Loucy (cell line): ENCODE data around the gene NPC1.

Experiments
- H2AFZ ChIP-seq: fragments of 200-600 bp; sonication (generic); 2 replicates; pipeline ENCODE4 v1.6.0; 2016; ENCODE audit warnings: antibody characterized with exemption, mild to moderate bottlenecking, low read length, moderate library complexity
- H3F3A ChIP-seq: fragments of 200-600 bp; 2 replicates; pipeline ENCODE4 v1.6.0; 2016; ENCODE audit warnings: antibody characterized with exemption, low read depth, mild to moderate bottlenecking
- H3K27me3 ChIP-seq: fragments of 200-600 bp; sonication (generic); 2 replicates; pipeline ENCODE4 v1.6.1; 2014; ENCODE audit warnings: low read length, mild to moderate bottlenecking; ENCODE audit not compliant: insufficient read depth, poor library complexity, severe bottlenecking
- H3K36me3 ChIP-seq: fragments of 200-600 bp; sonication (generic); 2 replicates; pipeline ENCODE4 v1.6.1; 2016; ENCODE audit warnings: low read length; ENCODE audit not compliant: insufficient read depth
- H3K4me1 ChIP-seq: fragments of 200-600 bp; sonication (generic); 2 replicates; pipeline ENCODE4 v1.5.1; 2014; ENCODE audit warnings: low read length, mild to moderate bottlenecking; ENCODE audit not compliant: insufficient read depth, poor library complexity, severe bottlenecking
- H3K4me2 ChIP-seq: fragments of 200-600 bp; sonication (generic); 2 replicates; pipeline ENCODE4 v1.6.0; 2014; ENCODE audit warnings: antibody characterized with exemption, low read length, low read depth, mild to moderate bottlenecking; ENCODE audit not compliant: poor library complexity, severe bottlenecking
- H3K4me3 ChIP-seq: fragments of 200-600 bp; sonication (generic); 2 replicates; pipeline ENCODE4 v1.5.1; 2014; ENCODE audit warnings: low read length, mild to moderate bottlenecking, mixed read lengths; ENCODE audit not compliant: poor library complexity, severe bottlenecking
- H3K79me2 ChIP-seq: fragments of 200-600 bp; sonication (generic); 2 replicates; pipeline ENCODE4 v1.6.1; 2014; ENCODE audit warnings: low read length; ENCODE audit not compliant: insufficient read depth
- H3K9ac ChIP-seq: fragments of 200-600 bp; sonication (generic); 2 replicates; pipeline ENCODE4 v1.6.0; 2014; ENCODE audit warnings: mild to moderate bottlenecking, low read depth, low read length, moderate library complexity; ENCODE audit not compliant: poor library complexity, severe bottlenecking
- H3K9me2 ChIP-seq: fragments of 200-600 bp; sonication (generic); replicated peaks from 2 replicates; pipeline ENCODE4 v1.6.1; 2016; ENCODE audit warnings: low read depth, low read length, mixed read lengths
- H3K9me3 ChIP-seq: fragments of 200-600 bp; sonication (generic); 2 replicates; pipeline ENCODE4 v1.6.1; 2014; ENCODE audit warnings: mild to moderate bottlenecking, antibody characterized with exemption, low read length, low read depth; ENCODE audit not compliant: insufficient read depth
- H4K20me1 ChIP-seq: fragments of 200-600 bp; sonication (generic); 2 replicates; pipeline ENCODE4 v1.6.0; 2014; ENCODE audit warnings: antibody characterized with exemption, low read length, mild to moderate bottlenecking; ENCODE audit not compliant: insufficient read depth, poor library complexity, severe bottlenecking
- CTCF ChIP-seq: fragments of 200-600 bp; sonication (generic); conservative IDR thresholded peaks from 2 replicates; pipeline ENCODE4 v1.5.1; 2014; ENCODE audit warnings: mild to moderate bottlenecking, antibody characterized with exemption, low read length
- EZH2phosphoT487 ChIP-seq: fragments of 200-600 bp; IDR thresholded peaks from 2 replicates; pipeline ENCODE4 v1.6.1; 2018; ENCODE audit warnings: antibody characterized with exemption, mild to moderate bottlenecking, moderate library complexity, borderline replicate concordance

Gene NPC1

GRCh38 chr18:23612434-23613090 lies 26.3 kb upstream of the NPC1 start:
- H3K4me3 ChIP-seq: no peak overlapping the region
- no peak overlapping the region for H3K9ac ChIP-seq
- H3K9me3 ChIP-seq: no peaks in the 10 kb centered on the region
- no peak overlapping the region for H3K4me2 ChIP-seq
- no peaks in the 10 kb centered on the region for H4K20me1 ChIP-seq
- H3K36me3 ChIP-seq: no peaks in the 10 kb centered on the region
- H3K4me1 ChIP-seq: no peaks in the 10 kb centered on the region
- H2AFZ ChIP-seq: 0 out of 2 replicates have a peak overlapping the region, but pooled peaks have one; percentile 8
- no peaks in the 10 kb centered on the region for H3F3A ChIP-seq
- no peaks in the 10 kb centered on the region for H3K79me2 ChIP-seq
- TF ChIP-seq CTCF (no peak), EZH2phosphoT487 (no peak)
- H3K9me2 ChIP-seq: no peaks in the 10 kb centered on the region
- H3K27me3 ChIP-seq: no peaks in the 10 kb centered on the region

- H3K9me2 ChIP-seq: no peaks in the 10 kb centered on the region
- peaks cover 3% of the 10 kb centered on the region for H3K4me1 ChIP-seq
- H3K4me3 ChIP-seq: no peak overlapping the region
- H3K79me2 ChIP-seq: no peaks in the 10 kb centered on the region
- H2AFZ ChIP-seq: no peak overlapping the region
- H4K20me1 ChIP-seq: no peaks in the 10 kb centered on the region
- H3K4me2 ChIP-seq: no peak overlapping the region
- H3K9me3 ChIP-seq: no peaks in the 10 kb centered on the region
- no peaks in the 10 kb centered on the region for H3F3A ChIP-seq
- TF ChIP-seq EZH2phosphoT487 (no peak), CTCF (no peak)
- H3K9ac ChIP-seq: no peak overlapping the region
- H3K27me3 ChIP-seq: no peaks in the 10 kb centered on the region
- H3K36me3 ChIP-seq: no peaks in the 10 kb centered on the region
Observed at GRCh38 chr18:23609390-23610023, 23.2 kb upstream of the NPC1 start.

- H3K4me2 ChIP-seq: no peak overlapping the region
- TF ChIP-seq CTCF: no peak
- no peak for TF ChIP-seq EZH2phosphoT487
- H3K79me2 ChIP-seq: no peaks in the 10 kb centered on the region
- no peak overlapping the region for H2AFZ ChIP-seq
- peaks cover 3% of the 10 kb centered on the region for H3K4me1 ChIP-seq
- no peaks in the 10 kb centered on the region for H3K36me3 ChIP-seq
- H3F3A ChIP-seq: no peaks in the 10 kb centered on the region
- no peaks in the 10 kb centered on the region for H3K27me3 ChIP-seq
- no peak overlapping the region for H3K4me3 ChIP-seq
- no peaks in the 10 kb centered on the region for H3K9me3 ChIP-seq
- H4K20me1 ChIP-seq: no peaks in the 10 kb centered on the region
- H3K9ac ChIP-seq: no peak overlapping the region
- no peaks in the 10 kb centered on the region for H3K9me2 ChIP-seq
Observed at GRCh38 chr18:23608211-23608610, 21.9 kb upstream of the NPC1 start.
